Effector CD8-positive, alpha-beta T cell (primary cell): ENCODE data around the gene SLC29A1.
A peak's percentile ranks its signal among the peaks of the same experiment; 100 is the strongest.
"Not testable (repeated sequence)": the region's sequence is repeated elsewhere in the genome, so short reads cannot be mapped to it uniquely, and the experiment has no call there.

ENCODE experiments used
- DNase-seq: peaks from one replicate; lab custom pipeline; 2025; lab: John Stamatoyannopoulos, UW

SLC29A1 gene

GRCh38 chr6:44194326-44194725 is 29.1 kb upstream of the SLC29A1 start:
- no peak for DNase-seq

- not testable (repeated sequence) for DNase-seq
These were observed 27.0 kb upstream of the SLC29A1 start for GRCh38 chr6:44196351-44196750.

- DNase-seq = no peak
These were observed 24.7 kb upstream of the SLC29A1 start for GRCh38 chr6:44198684-44199083.

GRCh38 chr6:44199883-44200282 is 23.5 kb upstream of the SLC29A1 start:
- no peak for DNase-seq

- DNase-seq = no peak
These were observed 22.2 kb upstream of the SLC29A1 start for GRCh38 chr6:44201200-44201599.

GRCh38 chr6:44201638-44202303 is 21.6 kb upstream of the SLC29A1 start:
- no peak for DNase-seq

GRCh38 chr6:44202332-44202971 is 20.9 kb upstream of the SLC29A1 start:
- no peak for DNase-seq

GRCh38 chr6:44202972-44203750 is 20.2 kb upstream of the SLC29A1 start:
- no peak for DNase-seq

- DNase-seq = no peak
These were observed 19.4 kb upstream of the SLC29A1 start for GRCh38 chr6:44203955-44204354.

GRCh38 chr6:44207966-44208365 is 15.4 kb upstream of the SLC29A1 start:
- DNase-seq = no peak

- DNase-seq = no peak
These were observed 12.1 kb upstream of the SLC29A1 start for GRCh38 chr6:44211284-44211683.

GRCh38 chr6:44214307-44214706 is 9.1 kb upstream of the SLC29A1 start:
- DNase-seq = no peak

GRCh38 chr6:44216677-44217331 is 6.6 kb upstream of the SLC29A1 start, which contains the start of gene MYMX:
Gene MYMX (plus strand): TSS chr6:44216926. CDS start chr6:44217472, 546 bp downstream.
- DNase-seq = no peak

GRCh38 chr6:44217332-44218143 is 5.9 kb upstream of the SLC29A1 start:
- no peak for DNase-seq

GRCh38 chr6:44219053-44219814 is 4.2 kb upstream of the SLC29A1 start:
- peak; percentile 19 for DNase-seq

GRCh38 chr6:44219815-44220784 is 3.3 kb upstream of the SLC29A1 start:
- no peak for DNase-seq

GRCh38 chr6:44220913-44221290 is 2.5 kb upstream of the SLC29A1 start:
- DNase-seq = no peak

- DNase-seq = peak; percentile 48
These were observed 2.0 kb upstream of the SLC29A1 start for GRCh38 chr6:44221291-44221960.

GRCh38 chr6:44221961-44222335 is 1.4 kb upstream of the SLC29A1 start:
- DNase-seq = no peak
